ENCODE measurements around the gene ESRRG.

The ESRRG gene

DNA sequence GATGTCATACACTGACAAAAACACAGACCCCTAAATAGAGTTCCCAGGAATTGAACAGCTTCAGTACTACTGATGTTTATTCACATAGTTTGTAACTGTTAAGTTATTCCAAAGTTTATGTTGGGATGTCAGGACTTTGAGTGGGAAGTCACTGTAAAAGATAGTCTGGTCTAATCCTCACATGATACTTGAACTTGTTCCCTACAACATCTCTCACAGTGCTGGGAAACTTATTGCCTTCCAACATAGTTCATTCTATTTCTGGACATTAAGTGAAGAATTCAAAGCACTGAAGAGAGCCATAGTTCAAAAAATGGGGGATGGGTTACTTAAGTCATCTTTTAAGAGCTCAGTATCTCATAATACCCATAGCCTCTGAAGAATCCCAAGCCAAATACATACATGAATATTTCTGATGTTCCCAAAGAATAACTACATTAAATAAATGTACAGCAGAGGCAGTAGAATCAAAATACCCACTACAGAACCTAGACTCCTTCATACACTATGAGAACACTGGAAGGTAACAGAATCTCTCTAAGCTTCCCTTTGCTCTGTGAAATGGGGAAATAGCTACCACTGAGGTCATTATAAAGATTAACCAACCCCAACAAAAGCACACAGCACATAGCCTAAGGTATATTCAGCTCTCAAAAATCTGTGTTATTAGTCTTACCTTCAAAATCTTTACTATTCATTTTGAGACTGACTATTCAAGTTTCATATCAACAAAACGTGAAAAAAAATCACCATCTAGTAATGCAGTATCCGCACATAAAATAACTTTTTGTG, 81.4 kb downstream of the ESRRG start:
- Histone ChIP-seq H4K20me1 (no peaks in the 10 kb centered on the region), H3K36me3 (no peaks in the 10 kb centered on the region), H3K9ac (no peak overlapping the region), H3K27ac (no peak overlapping the region), H3K4me1 (no peaks in the 10 kb centered on the region), H3K4me2 (no peak overlapping the region), H3K4me3 (no peak overlapping the region), H3K27me3 (no peaks in the 10 kb centered on the region; the same call in 1 of the 2 replicates), H3K9me3 (no peaks in the 10 kb centered on the region)
- no peak for TF ChIP-seq Cebpa-rat (IDR thresholded peaks at IDR 0.05)

DNA sequence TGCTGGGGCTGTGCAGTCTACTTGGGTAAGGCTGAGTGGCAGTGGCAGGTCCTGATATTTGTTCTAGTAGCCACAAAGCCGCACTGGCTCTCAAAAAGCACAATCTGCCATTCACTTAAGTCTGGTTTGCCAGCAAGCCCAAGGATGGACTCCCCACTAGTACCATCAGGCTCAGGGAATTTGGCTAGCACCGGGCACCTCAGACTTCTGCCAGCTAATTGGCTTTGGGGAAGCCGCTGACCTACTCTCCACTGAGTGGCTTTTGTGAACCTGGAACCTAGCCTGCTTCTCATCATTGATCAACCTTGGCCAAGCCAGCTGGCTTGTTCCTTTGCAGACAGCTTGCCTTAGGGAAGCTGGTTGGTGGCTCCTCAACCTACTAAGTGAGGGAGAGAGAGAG, 83.1 kb downstream of the ESRRG start:
- no peaks in the 10 kb centered on the region for H3K36me3 ChIP-seq
- no peaks in the 10 kb centered on the region for H3K9me3 ChIP-seq
- H3K4me3 ChIP-seq = no peak overlapping the region
- H4K20me1 ChIP-seq = no peaks in the 10 kb centered on the region
- H3K4me1 ChIP-seq = no peaks in the 10 kb centered on the region
- H3K9ac ChIP-seq = no peak overlapping the region
- no peak overlapping the region for H3K27ac ChIP-seq
- no peaks in the 10 kb centered on the region; the same call in 1 of the 2 replicates for H3K27me3 ChIP-seq
- no peak for TF ChIP-seq Cebpa-rat (IDR thresholded peaks at IDR 0.05)
- H3K4me2 ChIP-seq = no peak overlapping the region

DNA sequence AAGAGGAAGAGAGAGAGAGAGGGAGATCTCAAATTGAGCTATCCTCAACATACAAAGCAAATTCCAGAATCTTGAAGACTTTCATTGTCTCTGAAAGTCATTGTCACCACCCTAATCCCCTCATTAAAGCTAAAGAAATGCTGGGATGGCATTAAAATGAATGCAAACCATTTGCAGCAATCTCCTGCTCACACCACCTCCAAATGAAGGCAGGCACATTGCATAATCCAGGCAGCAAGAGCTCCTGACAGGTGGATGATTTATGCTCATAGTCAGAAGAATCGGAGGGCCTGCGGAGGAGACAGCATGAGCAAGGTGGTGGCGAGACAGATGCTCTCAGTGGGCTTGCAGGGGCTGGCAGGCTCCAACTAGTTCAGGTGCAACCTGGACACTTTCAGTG, 90.2 kb downstream of the ESRRG start:
- no peak overlapping the region for H3K4me3 ChIP-seq
- H3K36me3 ChIP-seq = no peaks in the 10 kb centered on the region
- no peak overlapping the region for H3K4me2 ChIP-seq
- no peaks in the 10 kb centered on the region for H3K27me3 ChIP-seq
- H3K9ac ChIP-seq = no peak overlapping the region
- TF ChIP-seq Cebpa-rat (IDR thresholded peaks at IDR 0.05) = no peak
- no peak overlapping the region for H3K27ac ChIP-seq
- H3K9me3 ChIP-seq = no peaks in the 10 kb centered on the region
- no peaks in the 10 kb centered on the region for H4K20me1 ChIP-seq
- no peaks in the 10 kb centered on the region for H3K4me1 ChIP-seq

- H3K36me3 ChIP-seq = no peaks in the 10 kb centered on the region
- no peaks in the 10 kb centered on the region for H3K27me3 ChIP-seq
- no peak overlapping the region for H3K4me2 ChIP-seq
- H3K9ac ChIP-seq = no peak overlapping the region
- no peak overlapping the region for H3K27ac ChIP-seq
- no peaks in the 10 kb centered on the region for H3K4me1 ChIP-seq
- H3K4me3 ChIP-seq = no peak overlapping the region
- TF ChIP-seq Cebpa-rat (IDR thresholded peaks at IDR 0.05) = no peak
- H3K9me3 ChIP-seq = no peaks in the 10 kb centered on the region
- H4K20me1 ChIP-seq = no peaks in the 10 kb centered on the region
Measured at GRCh38 chr1:216630532-216630931, 92.7 kb downstream of the ESRRG start.

GRCh38 chr1:216627252-216627651, 96.0 kb downstream of the ESRRG start:
- H3K27ac ChIP-seq = no peak overlapping the region
- H3K4me2 ChIP-seq = no peak overlapping the region
- no peaks in the 10 kb centered on the region for H3K4me1 ChIP-seq
- no peak overlapping the region for H3K9ac ChIP-seq
- no peaks in the 10 kb centered on the region for H4K20me1 ChIP-seq
- no peak for TF ChIP-seq Cebpa-rat (IDR thresholded peaks at IDR 0.05)
- no peaks in the 10 kb centered on the region for H3K9me3 ChIP-seq
- no peaks in the 10 kb centered on the region for H3K36me3 ChIP-seq
- no peaks in the 10 kb centered on the region for H3K27me3 ChIP-seq
- H3K4me3 ChIP-seq = no peak overlapping the region

GRCh38 chr1:216626394-216627067, 96.7 kb downstream of the ESRRG start:
- H3K4me1 ChIP-seq = no peaks in the 10 kb centered on the region
- no peaks in the 10 kb centered on the region for H4K20me1 ChIP-seq
- no peak overlapping the region for H3K4me2 ChIP-seq
- TF ChIP-seq Cebpa-rat (IDR thresholded peaks at IDR 0.05) = no peak
- H3K9ac ChIP-seq = no peak overlapping the region
- H3K9me3 ChIP-seq = no peaks in the 10 kb centered on the region
- no peak overlapping the region for H3K4me3 ChIP-seq
- no peaks in the 10 kb centered on the region for H3K27me3 ChIP-seq
- H3K27ac ChIP-seq = no peak overlapping the region
- H3K36me3 ChIP-seq = no peaks in the 10 kb centered on the region

GRCh38 chr1:216621536-216621935, 101.7 kb downstream of the ESRRG start:
- Histone ChIP-seq H3K27ac (no peak overlapping the region), H3K9me3 (no peaks in the 10 kb centered on the region), H4K20me1 (no peaks in the 10 kb centered on the region), H3K36me3 (no peaks in the 10 kb centered on the region), H3K27me3 (no peaks in the 10 kb centered on the region), H3K9ac (no peak overlapping the region), H3K4me2 (no peak overlapping the region), H3K4me1 (no peaks in the 10 kb centered on the region), H3K4me3 (no peak overlapping the region)
- TF ChIP-seq Cebpa-rat (IDR thresholded peaks at IDR 0.05) = no peak

- no peaks in the 10 kb centered on the region for H3K9me3 ChIP-seq
- no peaks in the 10 kb centered on the region for H3K4me1 ChIP-seq
- no peaks in the 10 kb centered on the region for H3K36me3 ChIP-seq
- no peak overlapping the region for H3K9ac ChIP-seq
- no peak overlapping the region for H3K27ac ChIP-seq
- no peak overlapping the region for H3K4me3 ChIP-seq
- H4K20me1 ChIP-seq = no peaks in the 10 kb centered on the region
- H3K4me2 ChIP-seq = no peak overlapping the region
- H3K27me3 ChIP-seq = no peaks in the 10 kb centered on the region
- no peak for TF ChIP-seq Cebpa-rat (IDR thresholded peaks at IDR 0.05)
Measured at GRCh38 chr1:216617081-216617875, 106.0 kb downstream of the ESRRG start.

- H3K27ac ChIP-seq = no peak overlapping the region
- H3K4me3 ChIP-seq = no peak overlapping the region
- H3K4me1 ChIP-seq = no peaks in the 10 kb centered on the region
- no peaks in the 10 kb centered on the region for H3K27me3 ChIP-seq
- TF ChIP-seq Cebpa-rat (IDR thresholded peaks at IDR 0.05) = no peak
- H4K20me1 ChIP-seq = no peaks in the 10 kb centered on the region
- H3K9ac ChIP-seq = no peak overlapping the region
- H3K36me3 ChIP-seq = no peaks in the 10 kb centered on the region
- no peaks in the 10 kb centered on the region for H3K9me3 ChIP-seq
- H3K4me2 ChIP-seq = no peak overlapping the region
Measured at GRCh38 chr1:216616425-216616824, 106.8 kb downstream of the ESRRG start.

Measured in BLaER1 (cell line).